Measurements from ENCODE around the gene PLIN1.
"Not testable (repeated sequence)": the region's sequence is repeated elsewhere in the genome, so short reads cannot be mapped to it uniquely, and the experiment has no call there.

PLIN1 gene

GRCh38 chr15:89679212-89679611, at the start of gene PLIN1:
TSS of gene PLIN1 (minus strand) at chr15:89679367. CDS start at chr15:89677489, 1,878 bp downstream.
- no peak for DNase-seq (ENCODE audit: low read depth in 2 of 2)

DNA sequence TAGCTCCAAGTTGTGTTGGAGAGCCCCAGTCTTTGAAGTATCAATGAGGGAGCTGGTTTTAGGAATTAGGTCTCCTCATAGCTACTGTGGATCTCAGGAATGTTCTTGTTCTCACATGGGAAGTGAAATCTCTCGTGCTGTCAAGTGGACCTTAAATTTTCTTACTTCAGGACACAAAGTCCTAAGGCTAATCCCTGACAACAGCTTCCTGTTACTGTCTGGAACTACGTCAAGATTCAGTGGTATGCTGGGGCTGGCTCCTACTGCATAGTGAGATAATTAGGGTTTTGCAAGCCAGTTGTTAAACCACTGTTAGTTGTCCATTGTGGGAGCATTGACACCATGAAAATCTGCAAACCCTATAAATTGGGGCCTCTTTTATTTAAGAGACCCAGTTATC, 49.1 kb upstream of the PLIN1 start:
- DNase-seq (ENCODE audit: low read depth in 2 of 2): no peak

DNA sequence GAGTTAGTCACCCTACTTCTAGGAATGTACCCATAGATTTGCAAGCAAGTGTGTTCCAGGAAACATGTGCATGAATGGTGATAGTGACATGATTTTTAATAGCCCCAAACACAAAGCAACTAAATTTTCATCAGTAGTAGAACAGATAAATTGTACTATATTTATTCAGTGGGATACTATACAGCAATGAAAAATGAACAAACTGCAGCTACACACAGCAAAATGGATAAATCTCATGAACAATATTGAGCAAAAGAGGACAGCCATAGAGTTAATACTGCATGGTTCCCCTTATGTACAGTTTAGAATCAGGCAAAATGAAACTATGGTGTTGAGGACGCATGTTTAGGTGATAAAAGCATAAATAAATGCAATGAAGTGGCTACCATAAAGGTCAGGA, 45.9 kb upstream of the PLIN1 start:
- DNase-seq (ENCODE audit: low read depth in 2 of 2): no peak

- no peak for DNase-seq (ENCODE audit: low read depth in 2 of 2)
Observed at GRCh38 chr15:89724621-89725020, 45.5 kb upstream of the PLIN1 start.

- DNase-seq (ENCODE audit: low read depth in 2 of 2): no peak
Observed at GRCh38 chr15:89723031-89723430, 43.9 kb upstream of the PLIN1 start.

DNA sequence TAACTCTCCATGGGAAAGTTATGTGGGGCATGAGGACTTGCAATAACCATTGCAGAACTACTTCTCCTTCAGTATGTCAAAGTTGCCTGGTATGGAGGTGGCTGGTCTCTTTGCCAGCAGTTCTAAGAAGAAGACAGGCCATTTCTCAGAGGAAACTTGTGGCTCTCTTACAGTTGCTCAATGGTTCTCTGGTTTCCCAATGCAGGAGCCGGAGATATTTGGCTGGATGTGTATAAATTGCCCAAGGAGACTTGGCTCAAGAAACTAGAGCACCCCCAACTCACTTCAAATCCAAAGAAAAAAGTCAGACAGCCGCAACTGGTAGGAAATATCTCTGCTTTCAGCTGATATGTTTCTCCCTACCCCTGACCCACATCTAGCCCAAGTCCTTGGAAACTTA, 35.6 kb upstream of the PLIN1 start:
- DNase-seq (ENCODE audit: low read depth in 2 of 2): no peak

GRCh38 chr15:89707577-89707976, 28.4 kb upstream of the PLIN1 start:
- DNase-seq (ENCODE audit: low read depth in 2 of 2): no peak

DNA sequence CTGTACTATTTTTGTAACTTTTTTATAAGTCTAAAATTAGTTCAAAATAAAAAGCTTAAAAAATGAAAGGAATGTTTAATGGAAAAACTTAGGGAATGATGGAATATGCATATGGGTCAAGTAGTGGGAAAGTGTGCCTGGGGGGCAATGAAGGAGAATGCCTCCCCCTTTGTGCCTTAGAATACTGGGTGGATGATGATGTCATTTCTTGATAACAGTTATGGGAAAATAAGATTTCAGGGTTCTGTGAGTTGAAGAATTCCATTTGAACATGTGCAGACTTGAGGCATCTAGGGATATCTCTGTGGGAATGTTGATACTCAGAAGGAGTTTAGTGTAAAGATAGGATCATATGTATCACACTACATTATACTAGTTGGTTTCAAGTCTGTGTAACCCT, 25.2 kb upstream of the PLIN1 start:
- DNase-seq (ENCODE audit: low read depth in 2 of 2): no peak

DNA sequence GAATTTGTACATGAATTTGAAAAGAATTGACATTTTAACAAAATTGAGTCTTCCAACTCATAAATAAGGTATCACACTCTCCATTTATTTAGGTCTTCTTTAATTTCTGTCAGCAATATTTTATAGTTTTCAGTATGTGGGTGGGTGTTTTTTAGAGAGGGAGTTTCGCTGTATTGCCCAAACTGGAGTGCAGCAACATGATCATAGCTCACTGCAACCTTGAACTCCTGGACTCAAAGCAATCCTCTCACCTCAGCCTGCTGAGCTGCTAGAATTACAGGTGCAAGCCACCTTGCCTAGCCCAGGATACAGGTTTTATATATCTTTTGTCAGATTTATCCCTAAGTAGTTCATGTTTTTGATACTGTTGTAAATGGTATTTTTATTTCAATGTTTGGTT, 16.0 kb upstream of the PLIN1 start:
- no peak for DNase-seq (ENCODE audit: low read depth in 2 of 2)

DNA sequence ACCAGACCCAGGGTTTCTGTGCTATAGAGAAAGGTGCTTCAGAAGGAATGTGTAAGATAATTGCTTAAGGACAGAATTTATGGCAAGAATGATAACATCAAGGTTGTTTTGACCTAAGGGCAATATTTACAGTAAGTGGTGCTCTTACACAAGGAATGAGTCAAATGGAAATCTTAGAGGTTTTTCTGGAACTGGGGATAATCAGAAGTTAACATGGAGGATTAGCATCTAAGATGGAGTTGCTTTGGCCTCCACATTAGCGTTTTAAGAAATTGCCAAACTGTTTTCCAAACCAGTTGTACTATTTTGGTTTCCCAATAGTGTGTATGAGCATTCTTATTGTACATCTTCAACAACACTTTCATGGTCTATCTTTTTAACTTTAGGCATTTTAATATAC, 14.5 kb upstream of the PLIN1 start:
- no peak for DNase-seq (ENCODE audit: low read depth in 2 of 2)

GRCh38 chr15:89693091-89693490, 13.9 kb upstream of the PLIN1 start:
- no peak for DNase-seq (ENCODE audit: low read depth in 2 of 2)

DNA sequence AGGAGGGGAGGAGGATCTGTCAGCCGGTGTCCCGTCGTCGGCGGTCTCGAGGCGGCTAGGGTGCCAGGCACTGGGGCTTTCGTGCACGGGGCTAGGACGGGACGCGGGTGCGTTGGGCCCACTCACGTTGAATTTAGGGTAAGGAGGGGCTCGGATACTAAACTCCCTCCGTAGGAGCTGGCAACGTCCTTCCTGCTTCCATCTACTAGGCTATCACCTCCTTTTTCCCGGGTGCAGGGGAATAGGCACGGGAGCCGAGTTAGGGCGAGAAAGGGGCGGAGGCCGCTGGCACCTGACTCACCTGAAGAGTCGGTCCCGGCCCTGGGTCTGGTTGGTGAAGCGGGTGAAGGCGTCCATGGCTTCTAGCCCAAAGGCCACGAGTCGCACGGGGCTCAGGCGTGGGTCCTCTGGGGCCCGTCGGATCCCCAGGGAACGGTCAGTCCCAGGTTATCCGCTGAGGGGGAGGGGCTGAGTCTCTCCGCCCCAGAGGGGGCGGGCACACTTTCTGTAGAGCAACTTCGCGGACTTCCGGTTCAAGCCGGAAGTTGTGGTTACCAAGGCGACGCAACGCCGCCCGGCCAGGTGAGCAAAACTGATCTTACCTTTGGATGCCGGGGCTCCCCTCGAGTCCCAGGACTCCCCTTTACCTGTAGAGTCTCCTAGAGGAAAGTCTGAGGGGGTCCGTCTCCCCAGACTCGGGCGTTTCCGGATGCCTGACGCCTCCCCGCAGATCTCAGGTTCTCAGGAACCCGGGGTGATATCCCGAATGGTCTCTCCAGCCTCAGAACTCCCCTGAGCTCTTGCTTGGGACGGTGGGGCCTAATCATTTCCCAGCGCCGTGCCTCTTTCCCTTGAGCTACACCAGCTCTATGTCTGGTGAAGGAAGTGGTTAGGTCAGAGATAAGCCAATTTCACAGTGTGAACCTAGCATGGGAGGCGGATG, 11.4 kb upstream of the PLIN1 start, which contains the start of the genes PEX11A and WDR93:
Gene PEX11A, minus strand, starts transcription at position 479 of the 943 bp plus-strand sequence. Its CDS starts 122 bp downstream, at position 357.
Gene WDR93, plus strand, starts transcription at position 536 of the 943 bp plus-strand sequence. CDS start 10,936 bp downstream, outside the sequence.
- DNase-seq (ENCODE audit: low read depth in 2 of 2): peak; percentile 60 to 70

DNA sequence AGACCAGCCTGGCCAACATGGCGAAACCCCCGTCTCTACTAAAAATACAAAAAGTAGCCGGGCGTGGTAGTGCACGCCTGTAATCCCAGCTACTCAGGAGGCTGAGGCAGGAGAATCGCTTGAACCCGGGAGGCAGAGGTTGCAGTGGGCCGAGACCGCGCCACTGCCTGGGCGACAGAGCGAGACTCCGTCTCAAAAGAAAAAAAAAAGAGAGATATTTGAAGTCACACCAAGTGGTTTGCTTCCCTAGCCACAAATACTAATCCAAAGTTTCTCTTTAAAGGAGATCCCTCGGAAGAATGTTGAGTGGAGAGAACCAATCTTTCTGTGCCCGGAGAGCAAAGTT, 10.7 kb upstream of the PLIN1 start:
- DNase-seq (ENCODE audit: low read depth in 2 of 2): not testable (repeated sequence)

GRCh38 chr15:89686522-89686921, 7.4 kb upstream of the PLIN1 start:
- no peak for DNase-seq (ENCODE audit: low read depth in 2 of 2)

- no peak for DNase-seq (ENCODE audit: low read depth in 2 of 2)
Observed at GRCh38 chr15:89685995-89686394, 6.8 kb upstream of the PLIN1 start.

GRCh38 chr15:89681146-89681545, 2.0 kb upstream of the PLIN1 start:
- no peak for DNase-seq (ENCODE audit: low read depth in 2 of 2)

DNA sequence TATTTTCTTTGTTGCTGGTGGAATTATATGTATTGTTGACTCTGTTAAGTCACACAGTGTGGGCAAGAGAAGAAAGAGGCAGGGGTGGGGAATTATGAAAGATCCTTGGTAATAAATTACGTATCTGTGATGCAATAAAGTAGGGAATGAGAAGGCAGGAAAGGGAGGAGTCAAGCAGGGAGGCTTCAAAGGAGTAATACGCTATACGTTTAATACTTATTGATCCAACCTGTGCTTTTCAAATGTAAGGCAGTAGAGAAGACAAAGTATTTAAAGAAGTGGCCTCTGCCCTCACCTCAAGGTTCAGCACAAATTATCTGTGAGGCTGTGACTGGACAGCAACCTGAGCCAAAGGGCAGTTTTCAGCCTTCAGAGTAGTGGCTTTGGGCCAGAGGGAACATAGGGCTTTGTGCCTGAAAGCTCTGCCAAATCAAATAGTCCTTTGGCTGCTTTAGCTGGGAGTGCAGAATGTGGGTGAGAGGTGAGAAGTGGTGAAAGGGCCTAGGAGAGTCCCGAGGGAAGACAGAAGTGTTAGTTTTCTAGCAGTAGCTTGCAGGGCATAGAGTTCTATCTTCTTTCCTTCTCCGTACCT, 1.2 kb upstream of the PLIN1 start:
- no peak for DNase-seq (ENCODE audit: low read depth in 2 of 2)

DNA sequence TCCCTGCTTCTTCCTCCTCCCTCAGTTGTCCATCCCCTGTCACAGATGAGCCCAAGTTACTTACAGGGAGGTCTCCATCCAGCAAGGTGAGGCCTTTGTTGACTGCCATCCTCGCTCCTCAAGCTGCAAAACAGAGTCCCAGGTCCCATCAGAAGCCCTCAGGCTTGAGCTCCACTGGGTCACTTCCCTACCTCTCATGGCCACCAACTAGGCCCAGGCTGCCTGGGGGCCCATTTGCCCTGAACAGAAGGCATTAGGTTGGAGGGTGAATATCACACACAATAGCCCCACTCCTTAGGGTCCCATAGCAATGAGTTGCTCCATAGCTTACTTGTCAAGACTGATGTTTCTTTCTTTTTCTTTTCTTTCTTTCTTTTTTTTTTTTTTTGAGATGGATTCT, 1.8 kb downstream of the PLIN1 start:
- no peak for DNase-seq (ENCODE audit: low read depth in 2 of 2)

GRCh38 chr15:89675606-89676005, 3.6 kb downstream of the PLIN1 start:
- DNase-seq (ENCODE audit: low read depth in 2 of 2): no peak

DNA sequence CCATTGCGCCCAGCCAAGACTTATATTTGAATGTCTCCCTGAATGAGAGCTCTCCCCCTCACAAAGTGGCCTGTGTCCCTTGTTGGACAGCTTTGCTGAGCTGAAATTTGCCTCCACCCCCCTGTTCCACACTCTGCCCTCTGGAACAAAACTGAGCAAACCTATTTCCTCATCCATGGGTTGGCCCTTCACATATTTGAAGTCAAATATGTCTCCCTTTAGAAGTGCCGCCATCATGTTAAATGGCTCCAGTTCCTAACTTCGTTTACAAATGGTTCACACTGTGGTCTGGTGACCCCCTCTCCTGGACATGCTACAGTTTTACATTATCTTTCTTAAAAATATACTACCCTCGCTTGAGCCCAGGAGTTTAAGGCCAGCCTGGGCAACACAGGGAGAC, 4.6 kb downstream of the PLIN1 start:
- no peak for DNase-seq (ENCODE audit: low read depth in 2 of 2)

GRCh38 chr15:89673165-89673512, 6.0 kb downstream of the PLIN1 start:
- no peak for DNase-seq (ENCODE audit: low read depth in 2 of 2)

DNA sequence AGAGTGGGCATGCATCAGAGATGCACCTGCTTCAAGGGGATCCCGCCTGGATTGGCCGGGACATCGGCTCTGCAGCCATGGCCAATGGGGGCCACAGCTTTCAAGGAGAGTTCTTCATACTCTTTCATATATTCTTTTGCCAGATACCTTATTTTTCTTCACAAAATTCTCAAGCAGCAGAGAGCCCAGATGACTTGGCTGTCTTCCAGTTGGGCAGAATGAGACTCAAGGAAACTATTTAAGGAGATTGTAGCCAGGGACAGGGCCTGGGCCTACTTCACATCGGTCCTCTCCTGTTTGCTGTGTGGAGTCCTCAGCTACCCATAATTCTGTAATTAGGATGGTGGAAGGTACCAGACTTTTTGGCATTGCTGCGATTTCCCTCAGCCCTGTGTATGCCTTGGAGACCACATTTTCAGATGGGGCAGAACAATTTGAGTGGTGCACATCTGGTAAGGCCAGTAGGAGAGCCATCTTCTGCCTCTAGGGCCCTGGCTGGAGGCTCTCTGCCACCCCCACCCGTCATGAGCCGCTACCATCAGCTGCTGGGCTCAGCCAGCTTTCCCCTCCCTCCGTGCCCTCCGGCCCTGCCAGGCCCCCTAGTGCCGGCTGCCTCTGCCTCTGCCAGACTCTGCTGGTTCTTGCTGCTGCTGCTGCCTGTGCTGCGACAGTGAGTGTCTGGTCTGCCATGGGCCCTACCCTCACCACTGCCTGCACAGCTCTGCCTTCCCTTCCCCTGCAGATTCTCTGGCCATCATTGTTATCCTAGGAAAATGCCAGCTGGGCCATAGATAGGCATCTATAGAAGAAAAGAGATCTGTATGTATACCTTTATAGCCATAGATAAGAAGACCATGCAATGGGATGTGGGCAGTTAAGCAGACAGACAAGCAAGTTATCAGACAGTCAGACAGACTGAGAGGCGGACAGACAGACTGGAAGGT, 6.7 kb downstream of the PLIN1 start:
- DNase-seq (ENCODE audit: low read depth in 2 of 2): no peak

Measured in stimulated activated CD4-positive, alpha-beta T cell treated with anti-CD3 and anti-CD28 coated beads, Interleukin-1b, Interleukin-23, amount 100 ng/mL, for 4 hours (primary cell).